RCC 7860 (cell line): ENCODE results near the gene FAM174C.

Experiments used
- DNase-seq: peaks from one replicate; pipeline ENCODE4 v3.0.0-alpha.2; 2015; ENCODE audit warnings: low spot score
- FAIRE-seq: peaks from 2 replicates; lab custom pipeline; 2012; peaks lifted over from hg19 to GRCh38; lab: Jason Lieb, UNC

Gene FAM174C

GRCh38 chr19:1249990-1250436 lies 25.3 kb upstream of the FAM174C start:
- no peak for FAIRE-seq
- DNase-seq = no peak

GRCh38 chr19:1250437-1251260 lies 24.7 kb upstream of the FAM174C start:
- FAIRE-seq = no peak
- DNase-seq = peak; percentile 19

- peak; percentile 65 for DNase-seq
Measured at GRCh38 chr19:1251330-1252220, 23.8 kb upstream of the FAM174C start.

GRCh38 chr19:1252221-1252820 lies 23.0 kb upstream of the FAM174C start:
- peak; percentile 91 for DNase-seq
- peak; percentile 87 for FAIRE-seq

More at GRCh38 chr19:1251330-1252220, 23.8 kb upstream of the FAM174C start:
- FAIRE-seq = no peak

GRCh38 chr19:1252821-1253513 lies 22.4 kb upstream of the FAM174C start:
- FAIRE-seq (peak; percentile 80), DNase-seq (peak; percentile 96)

- FAIRE-seq (no peak), DNase-seq (peak; percentile 57)
Measured at GRCh38 chr19:1253514-1254080, 21.7 kb upstream of the FAM174C start.

GRCh38 chr19:1254081-1254527 lies 21.2 kb upstream of the FAM174C start:
- no peak for FAIRE-seq
- DNase-seq = no peak

- no peak for DNase-seq
Measured at GRCh38 chr19:1254530-1255185, 20.7 kb upstream of the FAM174C start.

GRCh38 chr19:1255186-1256161 lies 19.9 kb upstream of the FAM174C start:
- DNase-seq = no peak
- FAIRE-seq = no peak

More at GRCh38 chr19:1254530-1255185, 20.7 kb upstream of the FAM174C start:
- FAIRE-seq = no peak

GRCh38 chr19:1256646-1257474 lies 18.5 kb upstream of the FAM174C start:
- DNase-seq (no peak), FAIRE-seq (no peak)

- no peak for FAIRE-seq
- DNase-seq = no peak
Measured at GRCh38 chr19:1257475-1258162, 17.7 kb upstream of the FAM174C start.

GRCh38 chr19:1258163-1258492 lies 17.2 kb upstream of the FAM174C start:
- DNase-seq (no peak), FAIRE-seq (no peak)

- no peak for FAIRE-seq
Measured at GRCh38 chr19:1258707-1259205, 16.6 kb upstream of the FAM174C start.

GRCh38 chr19:1259206-1259875 lies 16.0 kb upstream of the FAM174C start:
- DNase-seq (peak; percentile 58), FAIRE-seq (no peak)

More at GRCh38 chr19:1258707-1259205, 16.6 kb upstream of the FAM174C start:
- DNase-seq = no peak

- FAIRE-seq (no peak), DNase-seq (no peak)
Measured at GRCh38 chr19:1259876-1260748, 15.2 kb upstream of the FAM174C start.
